ENCODE results near the gene HTATIP2.
A peak's percentile ranks its signal among the peaks of the same experiment; 100 is the strongest.
"Not testable (repeated sequence)": the region's sequence is repeated elsewhere in the genome, so short reads cannot be mapped to it uniquely, and the experiment has no call there.

HTATIP2 gene

GRCh38 chr11:20363500-20364340, at the start of gene HTATIP2:
TSS of gene HTATIP2 (plus strand) at chr11:20363714. CDS start at chr11:20364238, 524 bp downstream.
- DNase-seq: peak; percentile 80

- no peak for DNase-seq
Measured at GRCh38 chr11:20315800-20316199, 47.7 kb upstream of the HTATIP2 start.

- DNase-seq: no peak
Measured at GRCh38 chr11:20321177-20321576, 42.3 kb upstream of the HTATIP2 start.

GRCh38 chr11:20327377-20327935, 36.1 kb upstream of the HTATIP2 start:
- DNase-seq: no peak

- no peak for DNase-seq
Measured at GRCh38 chr11:20336056-20336455, 27.5 kb upstream of the HTATIP2 start.

- DNase-seq: no peak
Measured at GRCh38 chr11:20337526-20338154, 25.9 kb upstream of the HTATIP2 start.

- DNase-seq: no peak
Measured at GRCh38 chr11:20342347-20343141, 21.0 kb upstream of the HTATIP2 start.

GRCh38 chr11:20351136-20351535, 12.4 kb upstream of the HTATIP2 start:
- no peak for DNase-seq

GRCh38 chr11:20351751-20352262, 11.7 kb upstream of the HTATIP2 start:
- DNase-seq: no peak

GRCh38 chr11:20353829-20354434, 9.6 kb upstream of the HTATIP2 start:
- DNase-seq: no peak

GRCh38 chr11:20355221-20356219, 8.0 kb upstream of the HTATIP2 start:
- DNase-seq: peak; percentile 38

- no peak for DNase-seq
Measured at GRCh38 chr11:20357150-20357549, 6.4 kb upstream of the HTATIP2 start.

- no peak for DNase-seq
Measured at GRCh38 chr11:20360650-20361049, 2.9 kb upstream of the HTATIP2 start.

GRCh38 chr11:20362481-20362880, 1.0 kb upstream of the HTATIP2 start:
- DNase-seq: no peak

- DNase-seq: no peak
Measured at GRCh38 chr11:20363149-20363499, 390 bp upstream of the HTATIP2 start.

GRCh38 chr11:20364341-20364792, 853 bp downstream of the HTATIP2 start:
- no peak for DNase-seq

- not testable (repeated sequence) for DNase-seq
Measured at GRCh38 chr11:20365465-20365864, 2.0 kb downstream of the HTATIP2 start.

- peak; percentile 28 for DNase-seq
Measured at GRCh38 chr11:20367313-20367948, 3.9 kb downstream of the HTATIP2 start.

GRCh38 chr11:20368438-20368837, 4.9 kb downstream of the HTATIP2 start:
- DNase-seq: no peak

- DNase-seq: no peak
Measured at GRCh38 chr11:20369826-20370225, 6.3 kb downstream of the HTATIP2 start.

Data from activated T-cell treated with anti-CD3 and anti-CD28 coated beads, Interleukin-2, amount 50 U/mL, for 1 hour (primary cell).